ENCODE results near the gene TMEM59. TPM values are rescaled to one million over a fixed set of nuclear protein-coding genes. Genes with fewer than 3 reads are reported as not detected.
"Not testable (repeated sequence)": the region's sequence is repeated elsewhere in the genome, so short reads cannot be mapped to it uniquely, and the experiment has no call there.

The TMEM59 gene
- polyA plus RNA-seq, 3 donors, result 169 to 925 (median 831) TPM

- WGBS (ENCODE audit: insufficient coverage), result 0% methylated on average over 2 of the region's 8 CpGs
- Histone ChIP-seq H3K9ac (ENCODE audit: insufficient read depth, low read length, poor library complexity, severe bottlenecking) (peak overlapping the region; percentile 92), H3K36me3 (replicated peaks in 1 of 2; ENCODE audit: control insufficient read depth in 1 of 2, insufficient read depth in 2 of 2, low read length in 2 of 2) (peaks cover 1 to 8% of the 10 kb centered on the region in 2 donors), H2AFZ (ENCODE audit: insufficient read depth, low read depth, low read length, poor library complexity, severe bottlenecking) (peak overlapping the region; percentile 96), H3K79me2 (ENCODE audit: insufficient read depth, low read length) (peaks cover 85% of the 10 kb centered on the region), H3K27me3 (ENCODE audit: control insufficient read depth in 2 of 2, insufficient read depth in 2 of 2, low read length in 2 of 2) (no peaks in the 10 kb centered on the region), H3K4me2 (replicated peaks; ENCODE audit: extremely low read depth, low read length, poor library complexity, severe bottlenecking) (peak overlapping the region; percentile 92), H3K4me1 (ENCODE audit: control insufficient read depth in 1 of 2, insufficient read depth in 2 of 2, low read length in 2 of 2) (peaks cover 29 to 47% of the 10 kb centered on the region in 2 donors), H4K20me1 (ENCODE audit: insufficient read depth, low read length) (peaks cover 48% of the 10 kb centered on the region), H3K27ac (ENCODE audit: low read depth in 1 of 2, low read length in 2 of 2) (peak overlapping the region; percentile 89 to 97), H3K4me3 (replicated peaks in 1 of 3; ENCODE audit: low read depth in 2 of 3, low read length in 3 of 3) (peak overlapping the region; percentile 90 to 99 (median 93)), H3K9me3 (replicated peaks in 1 of 2; ENCODE audit: control insufficient read depth in 1 of 2, insufficient read depth in 1 of 2, low read length in 2 of 2) (no peaks in the 10 kb centered on the region)
- Mint-ChIP-seq H3K27me3 (ENCODE audit: low read depth in 3 of 3) (no peaks in the 10 kb centered on the region), H3K9me3 (no peaks in the 10 kb centered on the region), H3K36me3 (peaks cover 8 to 11% of the 10 kb centered on the region in 2 donors), H3K4me3 (no peak overlapping the region), H3K4me1 (peaks cover 33% of the 10 kb centered on the region), H3K27ac (no peak overlapping the region)
- no peak for DNase-seq
- TF ChIP-seq CTCF (IDR thresholded peaks at IDR 0.05), result no peak
- intact Hi-C loops (cut with micrococcal nuclease), result loop anchor here (2.0 to 10.0 kb wide), 8 partner anchors 105 to 713 kb away; partner anchors contain the start of genes IFT25 (in 2 of the 2), LRRC42 (in 2 of the 2), NDC1 (in 2 of the 2) and PARS2 (in 2 of the 2)
These were observed 1.0 kb downstream of the TMEM59 start for GRCh38 chr1:54051933-54052430.

- H3K36me3 ChIP-seq (replicated peaks in 1 of 2; ENCODE audit: control insufficient read depth in 1 of 2, insufficient read depth in 2 of 2, low read length in 2 of 2), result peaks cover 10 to 19% of the 10 kb centered on the region in 2 donors
- DNase-seq; H3K27me3 Mint-ChIP-seq (ENCODE audit: low read depth in 3 of 3); H3K27ac Mint-ChIP-seq; H3K4me3 ChIP-seq (replicated peaks in 1 of 3; ENCODE audit: low read depth in 2 of 3, low read length in 3 of 3); H3K4me3 Mint-ChIP-seq; H3K27me3 ChIP-seq (ENCODE audit: control insufficient read depth in 2 of 2, insufficient read depth in 2 of 2, low read length in 2 of 2); H3K9me3 Mint-ChIP-seq; H3K9me3 ChIP-seq (replicated peaks in 1 of 2; ENCODE audit: control insufficient read depth in 1 of 2, insufficient read depth in 1 of 2, low read length in 2 of 2); H3K4me2 ChIP-seq (replicated peaks; ENCODE audit: extremely low read depth, low read length, poor library complexity, severe bottlenecking); H3K9ac ChIP-seq (ENCODE audit: insufficient read depth, low read length, poor library complexity, severe bottlenecking); H2AFZ ChIP-seq (ENCODE audit: insufficient read depth, low read depth, low read length, poor library complexity, severe bottlenecking); H3K27ac ChIP-seq (ENCODE audit: low read depth in 1 of 2, low read length in 2 of 2): not testable (repeated sequence)
- intact Hi-C loops (cut with micrococcal nuclease), result loop anchor here (2.0 to 10.0 kb wide), 6 partner anchors 103 to 712 kb away; partner anchors contain the start of genes IFT25 (in 2 of the 2), LRRC42 (in 2 of the 2), DIO1 (in 1 of the 2) and NDC1 (in 1 of the 2)
- Mint-ChIP-seq H3K4me1 (peaks cover 27% of the 10 kb centered on the region), H3K36me3 (peaks cover 8 to 14% of the 10 kb centered on the region in 2 donors)
- peaks cover 29 to 45% of the 10 kb centered on the region in 2 donors for H3K4me1 ChIP-seq (ENCODE audit: control insufficient read depth in 1 of 2, insufficient read depth in 2 of 2, low read length in 2 of 2)
- WGBS (ENCODE audit: insufficient coverage), result 100% methylated on average over 2 of the region's 12 CpGs
- H4K20me1 ChIP-seq (ENCODE audit: insufficient read depth, low read length), result peaks cover 63% of the 10 kb centered on the region
- peaks cover 93% of the 10 kb centered on the region for H3K79me2 ChIP-seq (ENCODE audit: insufficient read depth, low read length)
These were observed 2.6 kb downstream of the TMEM59 start for GRCh38 chr1:54050435-54050834.

Data from CD14-positive monocyte (primary cell).